Fibroblast of pulmonary artery (primary cell): Measurements from ENCODE around the gene FAM149B1.

ENCODE experiments used
- DNase-seq: peaks from one replicate; pipeline ENCODE4 v3.0.0-alpha.2; 2010; ENCODE audit warnings: low read depth
- H3K4me3 ChIP-seq: replicated peaks from 2 replicates; pipeline ENCODE4 v1.5.1; 2011; ENCODE audit warnings: low read depth, mild to moderate bottlenecking, control low read depth, low read length, moderate library complexity
- CTCF ChIP-seq: IDR thresholded peaks from 2 replicates; pipeline ENCODE4 v1.5.1; 2011; ENCODE audit warnings: mild to moderate bottlenecking, control low read depth, low read length, inconsistent platforms; ENCODE audit errors: missing control alignments

FAM149B1 gene

GRCh38 chr10:73159038-73159648, 8.8 kb upstream of the FAM149B1 start:
- DNase-seq = peak; percentile 71
- no peak overlapping the region for H3K4me3 ChIP-seq
- TF ChIP-seq CTCF = peak; percentile 72

GRCh38 chr10:73161079-73161478, 6.8 kb upstream of the FAM149B1 start:
- no peak overlapping the region for H3K4me3 ChIP-seq
- no peak for TF ChIP-seq CTCF
- no peak for DNase-seq

- no peak for DNase-seq
- no peak overlapping the region for H3K4me3 ChIP-seq
- TF ChIP-seq CTCF = no peak
Observed at GRCh38 chr10:73161662-73162061, 6.3 kb upstream of the FAM149B1 start.

GRCh38 chr10:73163096-73163495, 4.8 kb upstream of the FAM149B1 start:
- H3K4me3 ChIP-seq = no peak overlapping the region
- no peak for TF ChIP-seq CTCF
- DNase-seq = no peak

GRCh38 chr10:73166972-73167371, 947 bp upstream of the FAM149B1 start:
- DNase-seq = no peak
- H3K4me3 ChIP-seq = peak overlapping the region; percentile 91

GRCh38 chr10:73167458-73167782, 499 bp upstream of the FAM149B1 start:
- peak overlapping the region; percentile 91 for H3K4me3 ChIP-seq
- no peak for DNase-seq
- TF ChIP-seq CTCF = no peak

More at GRCh38 chr10:73166972-73167371, 947 bp upstream of the FAM149B1 start:
- no peak for TF ChIP-seq CTCF

- no peak for TF ChIP-seq CTCF
- peak; percentile 46 for DNase-seq
- H3K4me3 ChIP-seq = peak overlapping the region; percentile 91
Observed at GRCh38 chr10:73168465-73168803, 515 bp downstream of the FAM149B1 start.
